HepG2 (cell line): ENCODE measurements around the gene ZNF185. TPM values are rescaled to one million over a fixed set of nuclear protein-coding genes. Genes with fewer than 3 reads are reported as not detected.

ENCODE experiments used
- ATAC-seq: fragments of 200-7000 bp; cut with Tn5 transposase; 3 replicates; pipeline ENCODE4 v1.9.1; 2020; ENCODE audit warnings: mild to moderate bottlenecking, moderate library complexity
- BruUV-seq: library from RNA; stranded (reverse); fragments of 400-500 nt; replicated peaks from 2 replicates; lab custom pipeline; 2021; lab: Mats Ljungman, UMichigan
- CTCF ChIA-PET: fragments of 300-600 bp; formaldehyde crosslinking; extraction: SDS; loops from one replicate; lab custom pipeline; 2021; ENCODE audit warnings: low total read pairs, inconsistent platforms, low intra/inter-chr PET ratio; lab: Yijun Ruan, JAX
- POLR2A ChIA-PET: fragments of 350-600 bp; sonication (Branson Sonifier 250); formaldehyde crosslinking; loops from one replicate; lab custom pipeline; 2020; ENCODE audit warnings: antibody characterized with exemption, inconsistent platforms; lab: Yijun Ruan, JAX
- DNase-seq: peaks from one replicate; pipeline ENCODE4 v3.0.0-alpha.2; 2015; ENCODE audit warnings: low spot score
- FAIRE-seq: peaks from 3 replicates; lab custom pipeline; 2011; peaks lifted over from hg19 to GRCh38; lab: Jason Lieb, UNC
- H2AFZ ChIP-seq: one replicate; pipeline ENCODE4 v1.6.1; 2011; ENCODE audit warnings: low read length, inconsistent platforms
- H3K27ac ChIP-seq: fragments of 300-600 bp; 3 replicates; pipeline ENCODE4 v1.8.0; 2011; ENCODE audit warnings: mixed run types, mild to moderate bottlenecking, mixed read lengths, low read length, inconsistent platforms; ENCODE audit not compliant: insufficient read depth; ENCODE audit errors: extremely low read length
- H3K27me3 ChIP-seq, 2 experiments: fragments of 200-600 bp in 1 of 2; 2 replicates in 1 of 2; 3 replicates in 1 of 2; pipeline versions ENCODE4 v1.6.0 to v1.8.0; 2011; ENCODE audit warnings: low read length in 2 of 2, mild to moderate bottlenecking in 2 of 2, moderate library complexity in 2 of 2, inconsistent platforms in 1 of 2; ENCODE audit not compliant: insufficient read depth in 2 of 2, control insufficient read depth in 1 of 2
- H3K36me3 ChIP-seq, 2 experiments: fragments of 200-600 bp in 1 of 2; replicated peaks in 1 of 2; 2 replicates in 1 of 2; 3 replicates in 1 of 2; pipeline versions ENCODE4 v1.5.1 to v1.8.0; 2011; ENCODE audit warnings: low read length in 2 of 2, inconsistent platforms in 1 of 2; ENCODE audit not compliant: insufficient read depth in 2 of 2, control insufficient read depth in 1 of 2
- H3K4me1 ChIP-seq: 2 replicates; pipeline ENCODE4 v1.5.1; 2012; ENCODE audit warnings: low read length, inconsistent platforms; ENCODE audit not compliant: insufficient read depth
- H3K4me2 ChIP-seq: 2 replicates; pipeline ENCODE4 v1.6.0; 2011; ENCODE audit warnings: low read depth, low read length, inconsistent platforms
- H3K4me3 ChIP-seq, 3 experiments: fragments of 200-600 bp in 1 of 3; sonication (generic), shearing (Covaris generic) in 1 of 3; replicated peaks in 1 of 3; 2 replicates each; pipeline ENCODE4 v1.5.1; 2011 to 2016; ENCODE audit warnings: low read length in 3 of 3, inconsistent platforms in 2 of 3, low read depth in 2 of 3, mild to moderate bottlenecking in 2 of 3, control low read depth in 1 of 3, mixed read lengths in 1 of 3; ENCODE audit not compliant: insufficient read depth in 1 of 3
- H3K79me2 ChIP-seq: one replicate; pipeline ENCODE4 v1.6.1; 2011; ENCODE audit warnings: low read length, inconsistent platforms; ENCODE audit not compliant: insufficient read depth
- H3K9ac ChIP-seq: 2 replicates; pipeline ENCODE4 v1.6.0; 2011; ENCODE audit warnings: mild to moderate bottlenecking, low read depth, low read length, inconsistent platforms; ENCODE audit not compliant: insufficient read depth
- H3K9me3 ChIP-seq: 2 replicates; pipeline ENCODE4 v1.5.1; 2012; ENCODE audit warnings: mild to moderate bottlenecking, low read length
- H4K20me1 ChIP-seq: 2 replicates; pipeline ENCODE4 v1.6.0; 2011; ENCODE audit warnings: inconsistent platforms, mild to moderate bottlenecking, low read length, moderate library complexity; ENCODE audit not compliant: insufficient read depth
- CEBPB ChIP-seq: IDR thresholded peaks from 2 replicates; pipeline ENCODE4 v1.6.1; 2011; ENCODE audit warnings: low read depth, low read length, improper control_type of control experiment, borderline replicate concordance
- SMAD9 ChIP-seq: sonication (generic); formaldehyde crosslinking; IDR thresholded peaks from 2 replicates; pipeline ENCODE4 v1.5.1; 2020; ENCODE audit warnings: mild to moderate bottlenecking, missing genetic modification reagents
- STAG1 ChIP-seq: sonication (generic); formaldehyde crosslinking; IDR thresholded peaks from 2 replicates; pipeline ENCODE4 v1.4.0; 2020; ENCODE audit warnings: missing genetic modification reagents
- ZKSCAN5 ChIP-seq: sonication (generic); formaldehyde crosslinking; IDR thresholded peaks from 2 replicates; pipeline ENCODE4 v1.5.1; 2020; ENCODE audit warnings: mild to moderate bottlenecking, missing genetic modification reagents
- ZNF713 ChIP-seq: sonication (generic); formaldehyde crosslinking; IDR thresholded peaks from 2 replicates; pipeline ENCODE4 v1.4.0; 2020; ENCODE audit warnings: mild to moderate bottlenecking, missing genetic modification reagents
- ZNF724P ChIP-seq: sonication (generic); formaldehyde crosslinking; IDR thresholded peaks from 2 replicates; pipeline ENCODE4 v1.8.0; 2022; ENCODE audit warnings: missing genetic modification reagents, borderline replicate concordance
- WGBS: methylation state at CpG from one replicate; pipeline ENCODE4 v1.1.6; 2017; ENCODE audit warnings: low lambda C conversion rate; 5-methylcytosine and 5-hydroxymethylcytosine counted together
- in situ Hi-C: cut with HindIII; loops from 2 replicates; pipeline ENCODE4 v1.10.0; 2017; ENCODE audit warnings: low pct_unique_long_range_greater_than_20kb; ENCODE audit not compliant: extremely low pct_ligation_motif_present
- intact Hi-C: fragments of 100-400 bp; cut with micrococcal nuclease; formaldehyde crosslinking; loops from one replicate; pipeline ENCODE4 v1.10.0; 2022; ENCODE audit not compliant: unreplicated experiment
- polyA plus RNA-seq, 8 experiments: library from polyadenylated mRNA; depleted of rRNA in 3 of 8; stranded (reverse) in 7 of 8; unstranded in 1 of 8; fragments of >200 nt; fragmentation: Illumina TruSeq in 4 of 8; extraction: Trizol in 4 of 8; gene quantifications; 2 replicates each; pipeline versions ENCODE4 v1.2.1 to v1.2.3, GENCODE V29; 2011 to 2016; ENCODE audit warnings: low read depth in 4 of 8, missing spikeins in 1 of 8, mixed read lengths in 1 of 8; ENCODE audit not compliant: insufficient read depth in 1 of 8
- total RNA-seq, 5 experiments: library from RNA; depleted of rRNA; stranded (reverse); fragments of >200 nt; fragmentation: Illumina TruSeq; extraction: Trizol; gene quantifications; 2 replicates each; pipeline ENCODE4 v1.2.3, GENCODE V29; 2016; ENCODE audit warnings: low read depth in 1 of 5
- TF ChIP-seq, protein P1 (sequence below): sonication (generic); formaldehyde crosslinking; IDR thresholded peaks from one replicate; pipeline ENCODE4 v1.5.1; 2020; ENCODE audit warnings: mild to moderate bottlenecking, missing genetic modification reagents; ENCODE audit errors: not compliant biosample characterization
- TF ChIP-seq, protein P2 (sequence below): sonication (generic); formaldehyde crosslinking; IDR thresholded peaks from 2 replicates; pipeline ENCODE4 v1.4.0; 2020; ENCODE audit warnings: missing genetic modification reagents
- TF ChIP-seq, protein P3 (sequence below): IDR thresholded peaks from 2 replicates; pipeline ENCODE4 v1.4.0; 2020; ENCODE audit warnings: mild to moderate bottlenecking, missing genetic modification reagents
- TF ChIP-seq, protein P4 (sequence below): sonication (generic); formaldehyde crosslinking; IDR thresholded peaks from 2 replicates; pipeline ENCODE4 v1.4.0; 2020; ENCODE audit warnings: mild to moderate bottlenecking, missing genetic modification reagents

ZNF185 gene
- total and polyA plus RNA-seq, 2 of the 13 experiments (the other 11 are each of a cell fraction or from before 2014, with no cell fraction given), result 1.6 to 3.4 TPM

DNA sequence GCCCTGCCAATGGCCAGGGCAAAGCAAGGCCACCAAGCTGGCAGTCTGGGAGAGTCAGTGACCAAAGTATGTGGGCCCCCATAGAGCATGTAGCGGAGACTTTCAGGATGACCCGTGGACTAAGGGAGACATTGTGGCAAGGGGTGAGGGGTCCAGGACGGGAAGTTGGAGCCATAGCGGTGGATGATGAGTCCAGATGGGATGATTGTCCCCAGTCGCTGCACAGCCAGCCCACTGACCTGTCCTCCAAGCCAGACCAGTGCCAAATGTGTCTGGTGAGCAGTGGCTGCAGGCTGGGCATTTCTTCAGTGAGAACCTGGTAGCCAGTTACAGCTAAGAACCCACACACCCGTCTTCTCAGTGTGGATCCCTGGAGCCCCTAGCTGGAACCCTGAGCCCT is 34.3 kb downstream of the ZNF185 start:
- Histone ChIP-seq H3K27me3 (no peaks in the 10 kb centered on the region), H4K20me1 (no peaks in the 10 kb centered on the region), H2AFZ (no peak overlapping the region), H3K4me2 (no peak overlapping the region), H3K27ac (no peak overlapping the region), H3K4me3 (no peak overlapping the region), H3K36me3 (no peaks in the 10 kb centered on the region), H3K79me2 (no peaks in the 10 kb centered on the region), H3K9me3 (no peaks in the 10 kb centered on the region), H3K9ac (no peak overlapping the region), H3K4me1 (peaks cover 21% of the 10 kb centered on the region)
- ChIA-PET CTCF (no interaction called here), POLR2A (no interaction called here)
- intact Hi-C loops (no loop called here), in situ Hi-C loops (no loop called here)
- BruUV-seq, result no TSS peak
- FAIRE-seq (no peak), DNase-seq (no peak), ATAC-seq (no peak)
- 73% methylated on average over 4 of the region's 6 CpGs for WGBS
- TF ChIP-seq, protein P1, sequence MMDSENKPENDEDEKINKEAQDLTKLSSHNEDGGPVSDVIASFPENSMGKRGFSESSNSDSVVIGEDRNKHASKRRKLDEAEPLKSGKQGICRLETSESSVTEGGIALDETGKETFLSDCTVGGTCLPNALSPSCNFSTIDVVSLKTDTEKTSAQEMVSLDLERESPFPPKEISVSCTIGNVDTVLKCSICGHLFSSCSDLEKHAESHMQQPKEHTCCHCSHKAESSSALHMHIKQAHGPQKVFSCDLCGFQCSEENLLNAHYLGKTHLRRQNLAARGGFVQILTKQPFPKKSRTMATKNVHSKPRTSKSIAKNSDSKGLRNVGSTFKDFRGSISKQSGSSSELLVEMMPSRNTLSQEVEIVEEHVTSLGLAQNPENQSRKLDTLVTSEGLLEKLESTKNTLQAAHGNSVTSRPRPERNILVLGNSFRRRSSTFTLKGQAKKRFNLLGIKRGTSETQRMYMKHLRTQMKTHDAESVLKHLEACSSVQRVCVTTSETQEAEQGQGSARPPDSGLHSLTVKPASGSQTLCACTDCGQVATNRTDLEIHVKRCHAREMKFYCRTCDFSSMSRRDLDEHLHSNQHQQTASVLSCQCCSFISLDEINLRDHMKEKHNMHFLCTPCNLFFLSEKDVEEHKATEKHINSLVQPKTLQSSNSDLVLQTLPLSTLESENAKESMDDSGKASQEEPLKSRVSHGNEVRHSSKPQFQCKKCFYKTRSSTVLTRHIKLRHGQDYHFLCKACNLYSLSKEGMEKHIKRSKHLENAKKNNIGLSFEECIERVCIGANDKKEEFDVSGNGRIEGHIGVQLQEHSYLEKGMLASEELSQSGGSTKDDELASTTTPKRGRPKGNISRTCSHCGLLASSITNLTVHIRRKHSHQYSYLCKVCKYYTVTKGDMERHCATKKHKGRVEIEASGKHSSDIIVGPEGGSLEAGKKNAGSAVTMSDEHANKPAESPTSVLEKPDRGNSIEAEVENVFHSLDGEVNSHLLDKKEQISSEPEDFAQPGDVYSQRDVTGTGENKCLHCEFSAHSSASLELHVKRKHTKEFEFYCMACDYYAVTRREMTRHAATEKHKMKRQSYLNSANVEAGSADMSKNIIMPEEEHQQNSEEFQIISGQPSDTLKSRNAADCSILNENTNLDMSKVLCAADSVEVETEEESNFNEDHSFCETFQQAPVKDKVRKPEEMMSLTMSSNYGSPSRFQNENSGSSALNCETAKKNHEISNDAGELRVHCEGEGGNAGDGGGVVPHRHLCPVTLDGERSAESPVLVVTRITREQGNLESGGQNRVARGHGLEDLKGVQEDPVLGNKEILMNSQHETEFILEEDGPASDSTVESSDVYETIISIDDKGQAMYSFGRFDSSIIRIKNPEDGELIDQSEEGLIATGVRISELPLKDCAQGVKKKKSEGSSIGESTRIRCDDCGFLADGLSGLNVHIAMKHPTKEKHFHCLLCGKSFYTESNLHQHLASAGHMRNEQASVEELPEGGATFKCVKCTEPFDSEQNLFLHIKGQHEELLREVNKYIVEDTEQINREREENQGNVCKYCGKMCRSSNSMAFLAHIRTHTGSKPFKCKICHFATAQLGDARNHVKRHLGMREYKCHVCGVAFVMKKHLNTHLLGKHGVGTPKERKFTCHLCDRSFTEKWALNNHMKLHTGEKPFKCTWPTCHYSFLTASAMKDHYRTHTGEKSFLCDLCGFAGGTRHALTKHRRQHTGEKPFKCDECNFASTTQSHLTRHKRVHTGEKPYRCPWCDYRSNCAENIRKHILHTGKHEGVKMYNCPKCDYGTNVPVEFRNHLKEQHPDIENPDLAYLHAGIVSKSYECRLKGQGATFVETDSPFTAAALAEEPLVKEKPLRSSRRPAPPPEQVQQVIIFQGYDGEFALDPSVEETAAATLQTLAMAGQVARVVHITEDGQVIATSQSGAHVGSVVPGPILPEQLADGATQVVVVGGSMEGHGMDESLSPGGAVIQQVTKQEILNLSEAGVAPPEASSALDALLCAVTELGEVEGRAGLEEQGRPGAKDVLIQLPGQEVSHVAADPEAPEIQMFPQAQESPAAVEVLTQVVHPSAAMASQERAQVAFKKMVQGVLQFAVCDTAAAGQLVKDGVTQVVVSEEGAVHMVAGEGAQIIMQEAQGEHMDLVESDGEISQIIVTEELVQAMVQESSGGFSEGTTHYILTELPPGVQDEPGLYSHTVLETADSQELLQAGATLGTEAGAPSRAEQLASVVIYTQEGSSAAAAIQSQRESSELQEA, result no peak
- no peak for TF ChIP-seq ZNF724P (CRISPR knock-in tag)
- TF ChIP-seq, protein P2, sequence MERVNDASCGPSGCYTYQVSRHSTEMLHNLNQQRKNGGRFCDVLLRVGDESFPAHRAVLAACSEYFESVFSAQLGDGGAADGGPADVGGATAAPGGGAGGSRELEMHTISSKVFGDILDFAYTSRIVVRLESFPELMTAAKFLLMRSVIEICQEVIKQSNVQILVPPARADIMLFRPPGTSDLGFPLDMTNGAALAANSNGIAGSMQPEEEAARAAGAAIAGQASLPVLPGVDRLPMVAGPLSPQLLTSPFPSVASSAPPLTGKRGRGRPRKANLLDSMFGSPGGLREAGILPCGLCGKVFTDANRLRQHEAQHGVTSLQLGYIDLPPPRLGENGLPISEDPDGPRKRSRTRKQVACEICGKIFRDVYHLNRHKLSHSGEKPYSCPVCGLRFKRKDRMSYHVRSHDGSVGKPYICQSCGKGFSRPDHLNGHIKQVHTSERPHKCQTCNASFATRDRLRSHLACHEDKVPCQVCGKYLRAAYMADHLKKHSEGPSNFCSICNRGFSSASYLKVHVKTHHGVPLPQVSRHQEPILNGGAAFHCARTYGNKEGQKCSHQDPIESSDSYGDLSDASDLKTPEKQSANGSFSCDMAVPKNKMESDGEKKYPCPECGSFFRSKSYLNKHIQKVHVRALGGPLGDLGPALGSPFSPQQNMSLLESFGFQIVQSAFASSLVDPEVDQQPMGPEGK (CRISPR knock-in tag), result no peak
- TF ChIP-seq STAG1 (CRISPR knock-in tag), result no peak
- TF ChIP-seq ZKSCAN5 (CRISPR knock-in tag), result no peak
- TF ChIP-seq SMAD9 (CRISPR knock-in tag), result no peak
- TF ChIP-seq, protein P3, sequence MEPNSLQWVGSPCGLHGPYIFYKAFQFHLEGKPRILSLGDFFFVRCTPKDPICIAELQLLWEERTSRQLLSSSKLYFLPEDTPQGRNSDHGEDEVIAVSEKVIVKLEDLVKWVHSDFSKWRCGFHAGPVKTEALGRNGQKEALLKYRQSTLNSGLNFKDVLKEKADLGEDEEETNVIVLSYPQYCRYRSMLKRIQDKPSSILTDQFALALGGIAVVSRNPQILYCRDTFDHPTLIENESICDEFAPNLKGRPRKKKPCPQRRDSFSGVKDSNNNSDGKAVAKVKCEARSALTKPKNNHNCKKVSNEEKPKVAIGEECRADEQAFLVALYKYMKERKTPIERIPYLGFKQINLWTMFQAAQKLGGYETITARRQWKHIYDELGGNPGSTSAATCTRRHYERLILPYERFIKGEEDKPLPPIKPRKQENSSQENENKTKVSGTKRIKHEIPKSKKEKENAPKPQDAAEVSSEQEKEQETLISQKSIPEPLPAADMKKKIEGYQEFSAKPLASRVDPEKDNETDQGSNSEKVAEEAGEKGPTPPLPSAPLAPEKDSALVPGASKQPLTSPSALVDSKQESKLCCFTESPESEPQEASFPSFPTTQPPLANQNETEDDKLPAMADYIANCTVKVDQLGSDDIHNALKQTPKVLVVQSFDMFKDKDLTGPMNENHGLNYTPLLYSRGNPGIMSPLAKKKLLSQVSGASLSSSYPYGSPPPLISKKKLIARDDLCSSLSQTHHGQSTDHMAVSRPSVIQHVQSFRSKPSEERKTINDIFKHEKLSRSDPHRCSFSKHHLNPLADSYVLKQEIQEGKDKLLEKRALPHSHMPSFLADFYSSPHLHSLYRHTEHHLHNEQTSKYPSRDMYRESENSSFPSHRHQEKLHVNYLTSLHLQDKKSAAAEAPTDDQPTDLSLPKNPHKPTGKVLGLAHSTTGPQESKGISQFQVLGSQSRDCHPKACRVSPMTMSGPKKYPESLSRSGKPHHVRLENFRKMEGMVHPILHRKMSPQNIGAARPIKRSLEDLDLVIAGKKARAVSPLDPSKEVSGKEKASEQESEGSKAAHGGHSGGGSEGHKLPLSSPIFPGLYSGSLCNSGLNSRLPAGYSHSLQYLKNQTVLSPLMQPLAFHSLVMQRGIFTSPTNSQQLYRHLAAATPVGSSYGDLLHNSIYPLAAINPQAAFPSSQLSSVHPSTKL (CRISPR knock-in tag), result no peak
- no peak for TF ChIP-seq CEBPB
- TF ChIP-seq, protein P4, sequence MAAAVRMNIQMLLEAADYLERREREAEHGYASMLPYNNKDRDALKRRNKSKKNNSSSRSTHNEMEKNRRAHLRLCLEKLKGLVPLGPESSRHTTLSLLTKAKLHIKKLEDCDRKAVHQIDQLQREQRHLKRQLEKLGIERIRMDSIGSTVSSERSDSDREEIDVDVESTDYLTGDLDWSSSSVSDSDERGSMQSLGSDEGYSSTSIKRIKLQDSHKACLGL (CRISPR knock-in tag), result no peak
- no peak for TF ChIP-seq ZNF713 (CRISPR knock-in tag)
